K562 (cell line): Measurements from ENCODE around the gene FLRT1. TPM values are rescaled to one million over a fixed set of nuclear protein-coding genes. Genes with fewer than 3 reads are reported as not detected.

Experiments used
- ATAC-seq: fragments of 200-7000 bp; cut with Tn5 transposase; 3 replicates; pipeline ENCODE4 v1.9.1; 2020; ENCODE audit warnings: moderate library complexity
- BruUV-seq: library from RNA; stranded (reverse); fragments of 400-500 nt; replicated peaks from 2 replicates; lab custom pipeline; 2021; lab: Mats Ljungman, UMichigan
- CTCF ChIA-PET: fragments of 300-600 bp; formaldehyde crosslinking; extraction: SDS; loops from one replicate; lab custom pipeline; 2021; ENCODE audit warnings: low intra/inter-chr PET ratio; lab: Yijun Ruan, JAX
- POLR2A ChIA-PET: fragments of 300-600, 350-650 bp; sonication (Branson Sonifier 250); formaldehyde crosslinking; extraction: SDS; loops from one replicate; lab custom pipeline; 2021; ENCODE audit warnings: antibody characterized with exemption, inconsistent platforms; lab: Yijun Ruan, JAX
- DNase-seq, 4 experiments: peaks; one replicate each; pipeline versions ENCODE4 v3.0.0 to v3.0.0-alpha.2; 2011 to 2018; ENCODE audit warnings: low spot score in 3 of 4, mixed read lengths in 3 of 4; ENCODE audit errors: extremely low read depth in 1 of 4
- FAIRE-seq: peaks from 2 replicates; lab custom pipeline; 2011; peaks lifted over from hg19 to GRCh38; lab: Jason Lieb, UNC
- H2AFZ ChIP-seq: 2 replicates; pipeline ENCODE4 v1.6.0; 2011; ENCODE audit warnings: low read depth, low read length, control low read depth, inconsistent platforms
- H3K27ac ChIP-seq: fragments of 200-600 bp; 3 replicates; pipeline ENCODE4 v1.8.0; 2011; ENCODE audit warnings: low read depth, mild to moderate bottlenecking, control low read depth, inconsistent platforms, low read length, moderate library complexity, mixed read lengths; ENCODE audit errors: extremely low read depth
- H3K27me3 ChIP-seq, 2 experiments: fragments of 300-600 bp in 1 of 2; 2 replicates in 1 of 2; 3 replicates in 1 of 2; pipeline versions ENCODE4 v1.6.0 to v1.8.0; 2011; ENCODE audit warnings: inconsistent platforms in 2 of 2, low read length in 2 of 2, mild to moderate bottlenecking in 1 of 2, mixed read lengths in 1 of 2, moderate library complexity in 1 of 2; ENCODE audit not compliant: control insufficient read depth in 2 of 2, insufficient read depth in 2 of 2
- H3K36me3 ChIP-seq: fragments of 300-600 bp; 3 replicates; pipeline ENCODE4 v1.8.0; 2011; ENCODE audit warnings: mild to moderate bottlenecking, low read length, inconsistent platforms; ENCODE audit not compliant: control insufficient read depth, insufficient read depth
- H3K4me1 ChIP-seq, 2 experiments: fragments of 200-600 bp in 1 of 2; replicated peaks in 1 of 2; 2 replicates in 1 of 2; 3 replicates in 1 of 2; pipeline versions ENCODE4 v1.5.1 to v1.8.0; 2011; ENCODE audit warnings: inconsistent platforms in 2 of 2, low read length in 2 of 2, mild to moderate bottlenecking in 1 of 2, mixed read lengths in 1 of 2, moderate library complexity in 1 of 2; ENCODE audit not compliant: control insufficient read depth in 2 of 2, insufficient read depth in 2 of 2
- H3K4me2 ChIP-seq: 2 replicates; pipeline ENCODE4 v1.6.1; 2011; ENCODE audit warnings: low read length, control low read depth, inconsistent platforms, mixed read lengths; ENCODE audit not compliant: insufficient read depth
- H3K4me3 ChIP-seq: fragments of 200-600 bp; sonication (generic), shearing (Covaris generic); 2 replicates; pipeline ENCODE4 v1.5.1; 2016; ENCODE audit warnings: control low read depth, inconsistent platforms
- H3K79me2 ChIP-seq: fragments of 200-600 bp; 3 replicates; pipeline ENCODE4 v1.8.0; 2011; ENCODE audit warnings: low read length, inconsistent platforms; ENCODE audit not compliant: control insufficient read depth, insufficient read depth
- H3K9ac ChIP-seq, 2 experiments: 2 replicates each; pipeline versions ENCODE4 v1.6.0 to v1.6.1; 2011; ENCODE audit warnings: low read depth in 2 of 2, low read length in 2 of 2, control low read depth in 1 of 2, inconsistent platforms in 1 of 2, mild to moderate bottlenecking in 1 of 2, mixed read lengths in 1 of 2; ENCODE audit not compliant: insufficient read depth in 1 of 2
- H3K9me1 ChIP-seq: one replicate; pipeline ENCODE4 v1.6.0; 2011; ENCODE audit warnings: inconsistent platforms, mild to moderate bottlenecking, low read length, moderate library complexity; ENCODE audit not compliant: control insufficient read depth, insufficient read depth
- H3K9me3 ChIP-seq: replicated peaks from 2 replicates; pipeline ENCODE4 v1.5.1; 2011; ENCODE audit warnings: low read depth, low read length, inconsistent platforms; ENCODE audit not compliant: control insufficient read depth, insufficient read depth
- H4K20me1 ChIP-seq: replicated peaks from 2 replicates; pipeline ENCODE4 v1.6.1; 2011; ENCODE audit warnings: low read length, inconsistent platforms, mixed read lengths; ENCODE audit not compliant: control insufficient read depth, insufficient read depth
- KDM1A ChIP-seq, 2 experiments: fragments of 450-650 bp; IDR thresholded peaks; 2 replicates each; pipeline ENCODE4 v1.6.1; 2016; ENCODE audit warnings: mild to moderate bottlenecking in 2 of 2
- ZKSCAN1 ChIP-seq: fragments of 150-350 bp; IDR thresholded peaks from 2 replicates; pipeline ENCODE4 v1.6.1; 2016; ENCODE audit warnings: low read depth, low read length
- ZNF75A ChIP-seq: fragments of 450-650 bp; formaldehyde crosslinking; IDR thresholded peaks from 2 replicates; pipeline ENCODE4 v1.4.0; 2020; ENCODE audit warnings: mild to moderate bottlenecking
- WGBS: fragments of 100-300 bp; shearing (Covaris generic); methylation state at CpG from one replicate; pipeline ENCODE4 v1.1.6; 2016; ENCODE audit warnings: low coverage, mixed read lengths; ENCODE audit not compliant: insufficient coverage; ENCODE audit errors: missing lambda C conversion rate; 5-methylcytosine and 5-hydroxymethylcytosine counted together
- in situ Hi-C: fragments of 300-500 bp; cut with MboI; formaldehyde crosslinking; loops from 4 replicates; pipeline ENCODE4 v1.15.0; 2018; ENCODE audit warnings: inconsistent platforms, mixed read lengths
- intact Hi-C: fragments of 100-400 bp; cut with micrococcal nuclease; formaldehyde crosslinking; loops from 2 replicates; pipeline ENCODE4 v1.14.2; 2022
- polyA plus RNA-seq, 8 experiments: library from polyadenylated mRNA; depleted of rRNA in 4 of 8; stranded (reverse) in 5 of 8; unstranded in 3 of 8; fragments of >200 nt; fragmentation: Nextera tagmentation in 2 of 8; fragmentation: Illumina TruSeq in 1 of 8; extraction: Ambion mirVana in 2 of 8; extraction: Trizol in 1 of 8; gene quantifications; 2 replicates each; pipeline versions ENCODE4 v1.2.1 to v1.2.3, GENCODE V29; 2011 to 2014; ENCODE audit warnings: inconsistent platforms in 1 of 8, missing spikeins in 1 of 8
- total RNA-seq, 7 experiments: library from RNA; depleted of rRNA in 6 of 7; stranded (reverse); fragments of >200 nt in 6 of 7; fragmentation: Illumina TruSeq in 2 of 7; extraction: Trizol in 2 of 7; gene quantifications; 2 replicates each; pipeline versions ENCODE4 v1.2.1 to v1.2.3, GENCODE V29; 2011 to 2021; ENCODE audit warnings: low replicate concordance in 1 of 7
- TF ChIP-seq, protein P1 (sequence below): sonication (generic); formaldehyde crosslinking; IDR thresholded peaks from 2 replicates; pipeline ENCODE4 v1.8.1; 2022; ENCODE audit warnings: missing genetic modification reagents
- TF ChIP-seq, protein P2 (sequence below): sonication (generic); formaldehyde crosslinking; IDR thresholded peaks from 2 replicates; pipeline ENCODE4 v1.8.0; 2022; ENCODE audit warnings: mild to moderate bottlenecking, low read depth, missing genetic modification reagents

Gene FLRT1
- total and polyA plus RNA-seq, 9 of the 15 experiments (the other 6 are each of a cell fraction or from before 2014, with no cell fraction given), result not detected

DNA sequence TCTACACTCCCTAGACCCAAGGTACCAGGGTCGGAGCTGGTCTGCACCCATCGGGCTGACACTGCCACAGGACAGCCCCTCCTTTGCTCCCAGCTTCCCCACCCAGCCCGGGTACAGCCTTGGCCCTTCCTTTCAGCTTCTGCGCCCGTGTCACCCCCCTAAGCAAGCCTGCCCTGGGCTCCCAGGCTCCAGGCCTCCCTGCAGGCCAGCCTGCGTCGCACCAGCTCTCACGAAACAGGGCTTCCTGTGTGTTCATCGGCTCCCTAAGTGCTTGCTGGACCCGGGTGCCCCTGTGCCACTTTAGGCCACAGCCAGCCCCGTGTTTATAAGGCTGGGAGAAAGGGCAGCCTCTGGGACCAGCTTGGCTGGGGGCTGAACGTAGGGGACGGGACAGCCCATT lies 21.1 kb downstream of the FLRT1 start (continued):
- TF ChIP-seq, protein P1, sequence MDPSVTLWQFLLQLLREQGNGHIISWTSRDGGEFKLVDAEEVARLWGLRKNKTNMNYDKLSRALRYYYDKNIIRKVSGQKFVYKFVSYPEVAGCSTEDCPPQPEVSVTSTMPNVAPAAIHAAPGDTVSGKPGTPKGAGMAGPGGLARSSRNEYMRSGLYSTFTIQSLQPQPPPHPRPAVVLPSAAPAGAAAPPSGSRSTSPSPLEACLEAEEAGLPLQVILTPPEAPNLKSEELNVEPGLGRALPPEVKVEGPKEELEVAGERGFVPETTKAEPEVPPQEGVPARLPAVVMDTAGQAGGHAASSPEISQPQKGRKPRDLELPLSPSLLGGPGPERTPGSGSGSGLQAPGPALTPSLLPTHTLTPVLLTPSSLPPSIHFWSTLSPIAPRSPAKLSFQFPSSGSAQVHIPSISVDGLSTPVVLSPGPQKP (CRISPR knock-in tag), result no peak
- TF ChIP-seq, protein P2, sequence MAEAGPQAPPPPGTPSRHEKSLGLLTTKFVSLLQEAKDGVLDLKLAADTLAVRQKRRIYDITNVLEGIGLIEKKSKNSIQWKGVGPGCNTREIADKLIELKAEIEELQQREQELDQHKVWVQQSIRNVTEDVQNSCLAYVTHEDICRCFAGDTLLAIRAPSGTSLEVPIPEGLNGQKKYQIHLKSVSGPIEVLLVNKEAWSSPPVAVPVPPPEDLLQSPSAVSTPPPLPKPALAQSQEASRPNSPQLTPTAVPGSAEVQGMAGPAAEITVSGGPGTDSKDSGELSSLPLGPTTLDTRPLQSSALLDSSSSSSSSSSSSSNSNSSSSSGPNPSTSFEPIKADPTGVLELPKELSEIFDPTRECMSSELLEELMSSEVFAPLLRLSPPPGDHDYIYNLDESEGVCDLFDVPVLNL, result no peak
- TF ChIP-seq KDM1A (IDR thresholded peaks at IDR 0.05) (no peak), ZKSCAN1 (no peak)

DNA sequence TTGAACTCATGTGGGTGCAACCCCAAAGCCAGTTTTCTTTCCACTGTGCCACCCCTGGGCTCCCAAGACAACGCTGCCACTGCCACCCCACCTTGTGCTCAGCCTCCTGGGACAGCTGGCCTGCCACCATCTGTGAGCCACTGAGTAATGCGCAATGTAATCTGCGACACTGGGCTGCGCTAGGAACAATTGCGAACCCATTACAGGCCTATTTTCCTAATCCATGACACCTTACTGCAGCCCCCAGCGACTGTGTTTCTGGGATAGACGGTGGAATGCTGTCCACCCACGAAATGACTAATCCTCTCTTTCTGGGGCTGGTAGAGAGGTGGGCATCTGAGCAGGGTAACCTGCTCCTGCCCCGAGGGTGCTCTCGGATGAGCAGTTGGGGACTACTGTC lies 22.2 kb downstream of the FLRT1 start:
- no peak for TF ChIP-seq ZNF75A (CRISPR knock-in tag)
- TF ChIP-seq, all 486 proteins: peak for 0
- no TSS peak for BruUV-seq
- Histone ChIP-seq H3K27ac (no peak overlapping the region), H2AFZ (no peak overlapping the region), H3K4me1 (peaks cover 8 to 52% of the 10 kb centered on the region in 2 experiments; a peak in 4 of 5 replicates), H3K4me3 (no peak overlapping the region), H3K79me2 (no peaks in the 10 kb centered on the region), H3K36me3 (no peaks in the 10 kb centered on the region), H3K9me3 (no peaks in the 10 kb centered on the region), H3K9ac (no peak overlapping the region), H3K27me3 (no peaks in the 10 kb centered on the region), H3K4me2 (no peak overlapping the region), H3K9me1 (peaks cover 5% of the 10 kb centered on the region), H4K20me1 (peaks cover 83% of the 10 kb centered on the region)
- no peak for DNase-seq
- intact Hi-C loops (no loop called here), in situ Hi-C loops (no loop called here)
- ATAC-seq, result no peak
- POLR2A ChIA-PET, result interaction anchor here (0.6 to 0.7 kb wide), 2 partner anchors 7 to 559 kb away, joined by 3 to 4 read pairs; no protein-coding TSS in a partner anchor
- FAIRE-seq, result no peak
- CTCF ChIA-PET, result no interaction called here
- 71% methylated on average over 10 of the region's 10 CpGs for WGBS
